HG03378 (cell line): ENCODE data around the gene SDK2.

Experiments used
- ATAC-seq: cut with Tn5 transposase; IDR thresholded peaks from one replicate; pipeline ENCODE4 v1.9.1; 2021; ENCODE audit warnings: mild to moderate bottlenecking, moderate library complexity; ENCODE audit not compliant: unreplicated experiment

Gene SDK2

GRCh38 chr17:73536700-73537605, 107.3 kb downstream of the SDK2 start:
- ATAC-seq = no peak

- no peak for ATAC-seq
These were observed 108.5 kb downstream of the SDK2 start for GRCh38 chr17:73535746-73536145.

GRCh38 chr17:73534209-73534909, 109.9 kb downstream of the SDK2 start:
- ATAC-seq = no peak

GRCh38 chr17:73533781-73534180, 110.5 kb downstream of the SDK2 start:
- ATAC-seq = no peak

- no peak for ATAC-seq
These were observed 111.1 kb downstream of the SDK2 start for GRCh38 chr17:73533127-73533526.

- ATAC-seq = no peak
These were observed 111.8 kb downstream of the SDK2 start for GRCh38 chr17:73532421-73532901.

- no peak for ATAC-seq
These were observed 113.1 kb downstream of the SDK2 start for GRCh38 chr17:73531158-73531557.

GRCh38 chr17:73528679-73529078, 115.6 kb downstream of the SDK2 start:
- ATAC-seq = no peak

GRCh38 chr17:73526952-73527351, 117.3 kb downstream of the SDK2 start:
- no peak for ATAC-seq

- no peak for ATAC-seq
These were observed 119.1 kb downstream of the SDK2 start for GRCh38 chr17:73524941-73525679.

- ATAC-seq = no peak
These were observed 121.5 kb downstream of the SDK2 start for GRCh38 chr17:73522696-73523095.

- no peak for ATAC-seq
These were observed 122.1 kb downstream of the SDK2 start for GRCh38 chr17:73522107-73522506.

- no peak for ATAC-seq
These were observed 122.9 kb downstream of the SDK2 start for GRCh38 chr17:73521376-73521775.

- ATAC-seq = no peak
These were observed 123.9 kb downstream of the SDK2 start for GRCh38 chr17:73520369-73520761.

GRCh38 chr17:73519714-73520368, 124.4 kb downstream of the SDK2 start:
- no peak for ATAC-seq

GRCh38 chr17:73519011-73519410, 125.2 kb downstream of the SDK2 start:
- no peak for ATAC-seq

- no peak for ATAC-seq
These were observed 127.8 kb downstream of the SDK2 start for GRCh38 chr17:73516431-73516830.

GRCh38 chr17:73514146-73514863, 129.9 kb downstream of the SDK2 start:
- no peak for ATAC-seq

- ATAC-seq = no peak
These were observed 130.8 kb downstream of the SDK2 start for GRCh38 chr17:73513426-73513825.

GRCh38 chr17:73511719-73512115, 132.5 kb downstream of the SDK2 start:
- no peak for ATAC-seq
